Uterus (tissue), 4 donors: Measurements from ENCODE around the gene PRAMEF17. TPM values are rescaled to one million over a fixed set of nuclear protein-coding genes. Genes with fewer than 3 reads are reported as not detected.
"Not testable (repeated sequence)": the region's sequence is repeated elsewhere in the genome, so short reads cannot be mapped to it uniquely, and the experiment has no call there.

Experiments
- DNase-seq, 2 donors: peaks; one replicate each; pipeline ENCODE4 v3.0.0-alpha.2; 2019 to 2020
- H3K27ac ChIP-seq, 2 donors: fragments of 200-600 bp; sonication (generic); 1 replicate in 1 of 2; 2 replicates in 1 of 2; pipeline ENCODE4 v1.5.1; 2016 to 2018
- H3K27me3 ChIP-seq, 2 donors: fragments of 200-600 bp; sonication (generic); one replicate each; pipeline ENCODE4 v1.5.1; 2018 to 2019; ENCODE audit warnings: control low read depth in 1 of 2
- H3K36me3 ChIP-seq, 2 donors: fragments of 200-600 bp; sonication (generic); one replicate each; pipeline ENCODE4 v1.5.1; 2019; ENCODE audit warnings: control low read depth in 1 of 2
- H3K4me1 ChIP-seq, 2 donors: fragments of 200-600 bp; sonication (generic); one replicate each; pipeline ENCODE4 v1.5.1; 2018 to 2019; ENCODE audit warnings: control low read depth in 1 of 2
- H3K4me3 ChIP-seq, 2 donors: fragments of 200-600 bp; sonication (generic); 1 replicate in 1 of 2; 2 replicates in 1 of 2; pipeline ENCODE4 v1.5.1; 2018 to 2019; ENCODE audit warnings: mild to moderate bottlenecking in 1 of 2
- H3K9me3 ChIP-seq, 2 donors: fragments of 200-600 bp; sonication (generic); one replicate each; pipeline ENCODE4 v1.5.1; 2019; ENCODE audit warnings: control low read depth in 1 of 2
- CTCF ChIP-seq, 4 experiments: fragments of 200-600 bp in 2 of 4; fragments of 450-650 bp in 2 of 4; sonication (generic) in 2 of 4; IDR thresholded peaks; one replicate each; pipeline ENCODE4 v1.5.1; 2016 to 2019; ENCODE audit warnings: antibody characterized with exemption in 4 of 4, mild to moderate bottlenecking in 2 of 4, moderate library complexity in 1 of 4
- POLR2A ChIP-seq, 2 donors: fragments of 450-650 bp; IDR thresholded peaks; one replicate each; pipeline ENCODE4 v1.6.1; 2016; ENCODE audit warnings: antibody characterized with exemption in 2 of 2, mild to moderate bottlenecking in 1 of 2, moderate library complexity in 1 of 2
- intact Hi-C: fragments of 100-400 bp; cut with DNase I; formaldehyde crosslinking; loops from one replicate; pipeline ENCODE4 v1.15.1; 2023; ENCODE audit warnings: low total_unique reads
- total RNA-seq, 4 donors: library from RNA; depleted of rRNA in 3 of 4; stranded (reverse); fragments of >200 nt in 3 of 4; gene quantifications; one replicate each; pipeline versions ENCODE4 v1.1.0 to v1.2.4, GENCODE V29; 2014 to 2023
- donor health status: DM: yes; HTN: yes; CAD: no.

The PRAMEF17 gene
- total RNA-seq, 4 donors from 2014 or later = not detected

- H3K27me3 ChIP-seq, H3K36me3 ChIP-seq, H3K9me3 ChIP-seq, intact Hi-C loops, DNase-seq, H3K4me1 ChIP-seq, H3K27ac ChIP-seq, H3K4me3 ChIP-seq: not testable (repeated sequence)
These were observed 5.3 kb downstream of the PRAMEF17 start for GRCh38 chr1:13394761-13395160.

DNA sequence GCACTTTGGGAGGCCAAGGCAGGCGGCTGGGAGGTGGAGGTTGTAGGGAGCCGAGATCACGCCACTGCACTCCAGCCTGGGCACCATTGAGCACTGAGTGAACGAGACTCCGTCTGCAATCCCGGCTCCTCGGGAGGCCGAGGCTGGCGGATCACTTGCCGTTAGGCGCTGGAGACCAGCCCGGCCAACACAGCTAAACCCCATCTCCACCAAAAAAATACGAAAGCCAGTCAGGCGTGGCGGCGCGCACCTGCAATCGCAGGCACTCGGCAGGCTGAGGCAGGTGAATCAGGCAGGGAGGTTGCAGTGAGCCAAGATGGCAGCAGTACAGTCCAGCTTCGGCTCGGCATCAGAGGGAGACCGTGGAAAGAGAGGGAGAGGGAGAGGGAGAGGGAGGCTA, 5.9 kb downstream of the PRAMEF17 start:
- intact Hi-C loops, H3K4me3 ChIP-seq, H3K4me1 ChIP-seq, H3K9me3 ChIP-seq, H3K27me3 ChIP-seq, H3K27ac ChIP-seq, DNase-seq, H3K36me3 ChIP-seq: not testable (repeated sequence)

DNA sequence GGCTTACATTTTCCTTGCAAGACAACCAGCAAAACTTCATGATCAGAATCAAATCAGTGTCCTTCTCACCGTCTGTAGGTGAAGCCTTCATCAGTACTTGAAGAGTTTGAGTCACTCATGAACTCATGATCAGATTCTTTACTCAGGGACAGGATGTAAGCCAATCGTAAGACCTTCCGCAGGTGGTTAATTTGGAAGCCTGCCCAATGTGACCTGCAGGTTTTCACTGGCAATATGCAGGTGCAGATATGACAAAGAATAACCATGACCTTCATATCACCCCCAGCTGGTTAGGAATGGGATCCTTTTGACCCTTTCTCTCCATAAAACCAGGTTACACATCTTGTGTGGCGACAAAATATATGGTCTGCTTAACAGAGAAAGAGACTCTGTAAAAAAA, 18.4 kb downstream of the PRAMEF17 start:
- no peak for TF ChIP-seq CTCF (IDR thresholded peaks at IDR 0.05)
- no peak for TF ChIP-seq POLR2A (IDR thresholded peaks at IDR 0.05)

DNA sequence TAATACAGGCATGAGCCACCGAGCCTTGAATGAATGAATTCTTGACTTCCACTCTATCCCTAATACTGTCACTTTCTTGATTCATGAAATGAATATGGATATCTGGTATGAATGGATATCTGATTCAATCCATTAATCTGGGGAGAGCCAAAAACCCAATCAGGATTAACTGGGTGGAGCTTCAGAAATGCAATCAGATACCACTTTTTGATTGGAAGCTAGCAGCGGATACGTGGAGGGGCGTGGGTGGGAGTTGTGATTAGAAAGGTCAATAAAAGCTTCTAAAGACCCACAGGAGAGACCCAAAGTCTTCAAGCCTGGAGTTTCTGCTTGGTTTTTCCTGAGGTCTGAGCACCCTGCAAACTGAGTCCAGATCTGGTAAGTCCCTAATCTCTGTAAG, 20.7 kb downstream of the PRAMEF17 start, which contains the start of gene PRAMEF20:
Gene PRAMEF20 (plus strand): TSS at position 301 of the 400 bp plus-strand sequence. CDS start 5,905 bp downstream, outside the sequence.
- H3K4me1 ChIP-seq, intact Hi-C loops, H3K4me3 ChIP-seq, H3K9me3 ChIP-seq, DNase-seq, H3K36me3 ChIP-seq, H3K27me3 ChIP-seq, H3K27ac ChIP-seq: not testable (repeated sequence)

More for the DNA sequence above, 18.4 kb downstream of the PRAMEF17 start:
- H3K36me3 ChIP-seq = no peaks in the 10 kb centered on the region
- H3K4me3 ChIP-seq = no peak overlapping the region
- H3K9me3 ChIP-seq = no peaks in the 10 kb centered on the region
- H3K27me3 ChIP-seq = no peaks in the 10 kb centered on the region
- no peak for DNase-seq
- no peak overlapping the region for H3K27ac ChIP-seq
- intact Hi-C loops = no loop called here
- H3K4me1 ChIP-seq = no peaks in the 10 kb centered on the region

GRCh38 chr1:13430495-13430894, 41.1 kb downstream of the PRAMEF17 start:
- H3K9me3 ChIP-seq = no peaks in the 10 kb centered on the region
- TF ChIP-seq POLR2A (IDR thresholded peaks at IDR 0.05) (no peak), CTCF (IDR thresholded peaks at IDR 0.05) (no peak)
- no peak overlapping the region for H3K4me3 ChIP-seq
- H3K4me1 ChIP-seq = no peaks in the 10 kb centered on the region
- no peak overlapping the region for H3K27ac ChIP-seq
- intact Hi-C loops = no loop called here
- H3K27me3 ChIP-seq = no peaks in the 10 kb centered on the region
- DNase-seq = no peak
- H3K36me3 ChIP-seq = no peaks in the 10 kb centered on the region

DNA sequence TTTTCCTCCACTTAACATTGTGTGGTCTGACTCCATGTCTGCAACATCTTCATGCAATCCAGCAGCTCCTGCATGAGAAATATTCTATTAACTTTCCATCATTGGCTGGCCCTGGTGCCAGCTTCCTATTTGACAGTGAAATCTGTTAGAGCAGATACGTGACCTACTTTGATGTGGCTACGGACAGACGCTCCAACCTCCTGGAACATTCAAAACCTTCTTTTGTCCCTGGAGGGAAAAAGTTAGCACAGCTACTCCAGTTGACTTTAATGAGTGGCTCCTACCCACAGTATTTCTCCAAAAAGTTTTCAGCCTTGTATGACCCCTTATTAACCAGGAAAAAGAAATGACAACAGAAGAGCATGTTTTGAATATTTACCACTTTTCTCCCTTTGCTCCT, 42.8 kb downstream of the PRAMEF17 start:
- DNase-seq = no peak
- no peak for TF ChIP-seq CTCF (IDR thresholded peaks at IDR 0.05)
- TF ChIP-seq POLR2A (IDR thresholded peaks at IDR 0.05) = no peak
- Histone ChIP-seq H3K27me3 (no peaks in the 10 kb centered on the region), H3K27ac (no peak overlapping the region), H3K4me1 (no peaks in the 10 kb centered on the region), H3K36me3 (no peaks in the 10 kb centered on the region), H3K4me3 (no peak overlapping the region), H3K9me3 (no peaks in the 10 kb centered on the region)
- intact Hi-C loops = no loop called here

GRCh38 chr1:13433694-13434358, 44.4 kb downstream of the PRAMEF17 start:
- H3K27ac ChIP-seq, H3K36me3 ChIP-seq, H3K4me1 ChIP-seq, H3K27me3 ChIP-seq, DNase-seq, H3K4me3 ChIP-seq, intact Hi-C loops, H3K9me3 ChIP-seq: not testable (repeated sequence)
